Heart left ventricle (tissue), 16 donors: Measurements from ENCODE around the gene TM4SF20. TPM values are rescaled to one million over a fixed set of nuclear protein-coding genes. Genes with fewer than 3 reads are reported as not detected.

Experiments used
- ATAC-seq, 4 donors: fragments of 200-7000 bp; cut with Tn5 transposase; one replicate each; pipeline ENCODE4 v1.9.1; 2020 to 2022; ENCODE audit warnings: moderate library complexity in 4 of 4, mild to moderate bottlenecking in 3 of 4, moderate number of reproducible peaks in 1 of 4
- DNase-seq, 5 donors: peaks; one replicate each; pipeline ENCODE4 v3.0.0-alpha.2; 2020
- H3K27ac ChIP-seq, 12 donors: fragments of 200-600 bp; sonication (generic) in 4 of 12; one replicate each; pipeline versions ENCODE4 v1.5.0 to v1.8.0; 2016 to 2022; ENCODE audit warnings: mild to moderate bottlenecking in 2 of 12
- H3K27me3 ChIP-seq, 9 donors: fragments of 200-600 bp; sonication (generic) in 2 of 9; one replicate each; pipeline versions ENCODE4 v1.5.1 to v1.8.0; 2016 to 2022; ENCODE audit warnings: mild to moderate bottlenecking in 3 of 9
- H3K36me3 ChIP-seq, 9 donors: fragments of 200-600 bp; sonication (generic) in 2 of 9; one replicate each; pipeline versions ENCODE4 v1.5.0 to v1.8.0; 2018 to 2022; ENCODE audit warnings: mild to moderate bottlenecking in 2 of 9
- H3K4me1 ChIP-seq, 12 donors: fragments of 200-600 bp; sonication (generic) in 4 of 12; one replicate each; pipeline versions ENCODE4 v1.5.0 to v1.8.0; 2016 to 2022; ENCODE audit warnings: mild to moderate bottlenecking in 3 of 12
- H3K4me3 ChIP-seq, 12 donors: fragments of 200-600 bp; sonication (generic) in 4 of 12; one replicate each; pipeline versions ENCODE4 v1.5.0 to v1.8.0; 2017 to 2022; ENCODE audit warnings: mild to moderate bottlenecking in 9 of 12, moderate library complexity in 4 of 12
- H3K9me3 ChIP-seq, 12 donors: fragments of 200-600 bp; sonication (generic) in 4 of 12; one replicate each; pipeline versions ENCODE4 v1.5.0 to v1.8.0; 2016 to 2022; ENCODE audit warnings: mild to moderate bottlenecking in 1 of 12
- CTCF ChIP-seq, 12 donors: fragments of 200-600 bp; sonication (generic) in 4 of 12; IDR thresholded peaks; one replicate each; pipeline versions ENCODE4 v1.5.0 to v1.8.0; 2018 to 2022; ENCODE audit warnings: antibody characterized with exemption in 12 of 12, mild to moderate bottlenecking in 5 of 12
- POLR2A ChIP-seq, 2 donors: fragments of 450-650 bp; IDR thresholded peaks; one replicate each; pipeline ENCODE4 v1.6.1; 2017; ENCODE audit warnings: antibody characterized with exemption in 2 of 2, mild to moderate bottlenecking in 2 of 2, moderate library complexity in 2 of 2
- WGBS, 4 donors: extraction: QIAGEN DNeasy Blood & Tissue Kit in 2 of 4; methylation state at CpG; one replicate each; pipeline versions ENCODE4 v1.1.5 to v1.1.7; 2013 to 2018; 5-methylcytosine and 5-hydroxymethylcytosine counted together
- intact Hi-C, 10 donors: fragments of 100-400 bp; cut with DNase I; formaldehyde crosslinking; loops; one replicate each; pipeline versions ENCODE4 v1.11.1 to v1.14.2; 2022
- polyA plus RNA-seq, 2 donors: library from polyadenylated mRNA; stranded (reverse); fragments of 200-250 nt; gene quantifications; one replicate each; pipeline ENCODE4 v1.2.3, GENCODE V29; 2013
- total RNA-seq, 9 donors: library from RNA; depleted of rRNA in 2 of 9; stranded (reverse); fragments of >200 nt in 2 of 9; fragmentation: NEBNext Ultra II Directional in 3 of 9; extraction: Animal tissue kit (Norgen Biotek cat#: 25700) in 3 of 9; gene quantifications; one replicate each; pipeline versions ENCODE4 v1.1.0 to v1.2.4, GENCODE V29; 2016 to 2023
- donor health status: ischemic (EF 13 %, LVEDD 7.1; RV severe dilation, severe dysfunction).
- donor health status: healthy with polysubstance abuse.
- donor health status: DM: no; HTN: yes; CAD: no.
- donor health status: DM: no; HTN: no; CAD: no.
- donor health status: ischemic (EF 25% LVEDD 6.9; RV normal size, moderate dysfunction).
- donor health status: ischemic (EF 25% LVEDD 5.7; RV mildly dilated, moderate dysfunction).
- donor health status: healthy.
- donor health status: DM: yes; HTN: yes; CAD: no.
- donor health status: ischemic (EF 35%, LVEDD 5.7; RV mildly dilated, moderate dysfunction).
- donor health status: nonischemic (EF 11% LVEDD 7.7; RV severe dilation, severe dysfunction).
- donor health status: DM: yes; HTN: yes; CAD: no.
- donor health status: PGD.
- donor health status: ischemic (EF 29% LVEDD 5.4; RV normal size, mild dysfunction).
- donor health status: nonischemic (EF 23%, LVEDD 6.1; RV moderate dilation, normal function).

Gene TM4SF20
- total and polyA plus RNA-seq, 11 donors = not detected

DNA sequence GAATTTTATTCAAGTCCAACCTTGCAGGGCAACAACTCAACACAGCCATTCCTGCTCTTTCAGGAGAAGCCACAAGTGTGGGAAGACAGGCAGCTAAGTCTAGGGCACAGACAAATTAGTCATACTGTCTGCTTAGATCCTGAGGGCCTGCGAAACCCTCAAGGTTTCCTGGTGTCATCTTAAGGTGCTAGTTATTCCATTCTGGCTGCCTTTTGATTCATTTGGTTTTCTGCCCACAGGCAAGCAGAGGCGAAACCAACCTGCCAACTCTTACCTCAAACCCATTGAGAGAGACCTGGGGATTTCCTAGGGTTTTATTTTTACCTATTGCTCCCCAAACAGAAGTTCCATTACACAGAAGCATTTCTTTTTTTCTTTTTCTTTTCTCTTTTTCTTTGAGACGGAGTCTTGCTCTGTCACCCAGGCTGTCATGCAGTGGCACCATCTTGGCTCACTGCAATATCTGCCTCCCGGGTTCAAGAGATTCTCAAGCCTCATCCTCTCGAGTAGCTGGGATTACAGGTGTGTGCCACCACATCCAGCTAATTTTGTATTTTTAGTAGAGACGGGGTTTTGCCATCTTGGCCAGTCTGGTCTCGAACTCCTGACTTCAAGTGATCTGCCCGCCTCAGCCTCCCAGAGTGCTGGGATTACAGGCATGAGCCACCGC, 32.3 kb upstream of the TM4SF20 start:
- no peak for TF ChIP-seq POLR2A (IDR thresholded peaks at IDR 0.05)
- TF ChIP-seq CTCF (IDR thresholded peaks at IDR 0.05) = no peak
- DNase-seq (no peak), ATAC-seq (no peak)
- Histone ChIP-seq H3K9me3 (no peaks in the 10 kb centered on the region), H3K36me3 (no peaks in the 10 kb centered on the region), H3K4me3 (no peak overlapping the region), H3K27ac (no peak overlapping the region), H3K27me3 (no peaks in the 10 kb centered on the region), H3K4me1 (peaks cover 0 to 65% (median 8%) of the 10 kb centered on the region in 12 donors)
- WGBS, 4 donors = 93 to 95% (median 94%) methylated on average over 9 of the region's 9 CpGs
- intact Hi-C loops = loop anchor here in 2 of 10 donors (5.0 kb wide), 1 partner anchor 56 kb away; no protein-coding TSS in a partner anchor

GRCh38 chr2:227410191-227410590, 31.1 kb upstream of the TM4SF20 start:
- ATAC-seq = no peak
- peaks cover 0 to 61% (median 14%) of the 10 kb centered on the region in 12 donors for H3K4me1 ChIP-seq
- H3K27me3 ChIP-seq = no peaks in the 10 kb centered on the region
- no peak overlapping the region for H3K4me3 ChIP-seq
- H3K36me3 ChIP-seq = no peaks in the 10 kb centered on the region
- DNase-seq = no peak
- TF ChIP-seq CTCF (IDR thresholded peaks at IDR 0.05) = no peak
- no peak for TF ChIP-seq POLR2A (IDR thresholded peaks at IDR 0.05)
- intact Hi-C loops = loop anchor here in 2 of 10 donors (5.0 kb wide), 1 partner anchor 57 kb away; no protein-coding TSS in a partner anchor
- H3K9me3 ChIP-seq = no peaks in the 10 kb centered on the region
- 79 to 89% (median 84%) methylated on average over 3 of the region's 3 CpGs for WGBS, 4 donors
- no peak overlapping the region for H3K27ac ChIP-seq

DNA sequence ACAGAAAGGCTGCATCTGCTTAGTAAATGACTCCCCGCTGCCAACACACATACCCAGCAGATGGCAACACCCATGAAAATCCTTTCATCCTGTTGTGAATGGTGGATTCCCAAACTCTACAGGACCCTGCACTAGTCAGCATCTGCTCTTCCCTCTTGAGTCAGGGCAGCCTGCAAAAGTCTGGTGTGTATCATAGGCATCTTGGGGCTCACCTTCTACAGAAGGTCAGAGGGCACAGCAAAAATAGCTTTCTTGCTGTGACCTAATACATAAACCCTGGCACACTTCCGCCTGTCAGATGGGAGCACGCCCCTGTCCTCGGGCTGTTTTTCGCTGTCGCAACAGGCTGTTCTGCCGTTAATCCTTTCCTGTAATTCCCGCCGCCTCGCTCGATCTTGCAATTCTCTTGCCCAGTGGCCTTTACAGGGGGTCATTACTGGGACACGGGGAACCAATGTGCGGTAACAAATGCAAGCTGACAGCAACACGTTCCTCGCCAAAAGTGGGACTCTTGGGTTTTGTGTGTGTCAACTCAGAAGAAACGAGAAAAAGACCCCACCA, 28.6 kb upstream of the TM4SF20 start:
- Histone ChIP-seq H3K27ac (peak overlapping the region in 3 of 12 donors; percentile 73 to 87 (median 79)), H3K9me3 (no peaks in the 10 kb centered on the region), H3K36me3 (no peaks in the 10 kb centered on the region), H3K4me1 (peaks cover 0 to 44% (median 12%) of the 10 kb centered on the region in 12 donors), H3K27me3 (no peaks in the 10 kb centered on the region), H3K4me3 (peak overlapping the region in 1 of 12 donors; percentile 16)
- ATAC-seq = peak in 3 of 4 donors; percentile 38 to 80 (median 40)
- 82 to 91% (median 86%) methylated on average over 16 of the region's 16 CpGs for WGBS, 4 donors
- intact Hi-C loops = loop anchor here in 9 of 10 donors (2.0 to 10.0 kb wide), 9 partner anchors 45 to 477 kb away; partner anchors contain the start of gene AGFG1 (in 6 of the 9)
- peak; percentile 22 to 77 (median 70) for DNase-seq
- TF ChIP-seq POLR2A (IDR thresholded peaks at IDR 0.05) (no peak), CTCF (IDR thresholded peaks at IDR 0.05) (no peak)
